ENCODE results near the gene BORCS6. TPM values are rescaled to one million over a fixed set of nuclear protein-coding genes. Genes with fewer than 3 reads are reported as not detected.

BORCS6 gene
- total and polyA plus RNA-seq, 9 of the 15 experiments (the other 6 are each of a cell fraction or from before 2014, with no cell fraction given), result 0.01 to 7.4 (median 2.3) TPM

DNA sequence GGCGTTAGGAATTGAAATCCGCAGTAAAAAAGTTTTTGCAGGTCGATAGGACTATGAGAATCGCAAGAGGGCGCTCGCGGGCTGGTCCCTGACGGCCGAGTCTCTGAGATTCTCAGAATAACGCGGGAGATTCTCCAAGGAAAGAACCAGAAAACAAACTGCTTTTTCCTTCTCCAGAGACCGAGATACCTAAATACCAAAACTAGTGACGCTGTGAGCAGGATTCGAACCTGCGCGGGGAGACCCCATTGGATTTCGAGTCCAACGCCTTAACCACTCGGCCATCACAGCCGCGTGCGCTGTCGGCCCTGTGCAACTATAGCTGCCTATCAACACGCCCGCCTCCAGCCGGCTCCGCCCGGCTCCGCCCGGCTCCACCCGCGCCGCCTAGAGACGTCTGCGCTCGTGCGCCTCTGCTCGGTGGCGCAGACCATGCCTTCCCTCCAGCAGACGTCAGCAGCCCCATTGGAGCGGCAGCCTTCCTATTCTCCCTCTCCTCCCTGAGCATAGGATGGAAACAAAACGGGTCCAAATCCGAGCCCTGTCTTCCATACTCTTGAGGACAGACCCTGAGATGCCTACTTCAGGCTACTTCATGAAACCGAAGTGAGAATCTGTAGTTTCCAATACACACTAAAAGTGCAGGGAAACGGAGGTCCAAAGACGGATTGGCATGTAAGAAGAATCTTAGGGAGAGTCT, 51.2 kb downstream of the BORCS6 start (continued):
- TF ChIP-seq HDAC3 (IDR thresholded peaks at IDR 0.05; ENCODE audit: borderline replicate concordance, partially characterized antibody) (no peak), PHF8 (IDR thresholded peaks at IDR 0.05; ENCODE audit: borderline replicate concordance, low read length) (peak; percentile 64; the same call in 1 of the 2 replicates), SMARCA4 (IDR thresholded peaks at IDR 0.05) (no peak; the same call in 1 of the 2 replicates), ETS2 (tag; IDR thresholded peaks at IDR 0.05; ENCODE audit: borderline replicate concordance, poor library complexity, severe bottlenecking) (no peak), TCF7L2 (IDR thresholded peaks at IDR 0.05; ENCODE audit: low read depth, low read length) (no peak), ELF2 (CRISPR knock-in tag; IDR thresholded peaks at IDR 0.05) (0 out of 2 replicates have a peak, but pooled peaks have one; percentile 25), SP2 (IDR thresholded peaks at IDR 0.05; ENCODE audit: extremely low read depth, low read depth, low read length, poor library complexity, severe bottlenecking) (no peak), NFE2L1 (tag; IDR thresholded peaks at IDR 0.05; ENCODE audit: borderline replicate concordance, low read depth) (no peak), MEIS2 (IDR thresholded peaks at IDR 0.05; ENCODE audit: partially characterized antibody) (no peak), BDP1 (IDR thresholded peaks at IDR 0.05; ENCODE audit: insufficient read depth, insufficient read length) (peak; percentile 47), ZC3H11A (IDR thresholded peaks at IDR 0.05; ENCODE audit: low read depth, low read length) (no peak), ZBTB8A (IDR thresholded peaks at IDR 0.05; ENCODE audit: partially characterized antibody) (peak; percentile 65), ZNF282 (CRISPR knock-in tag; IDR thresholded peaks at IDR 0.05) (no peak), YY1 (IDR thresholded peaks at IDR 0.05; ENCODE audit: borderline replicate concordance in 1 of 3, control insufficient read depth in 1 of 3, extremely low read depth in 1 of 3, insufficient read depth in 3 of 3, insufficient read length in 1 of 3, insufficient replicate concordance in 2 of 3, low read depth in 1 of 3, low read length in 2 of 3) (peak in 2 of 3 experiments; percentile 48 to 55), HDGF (IDR thresholded peaks at IDR 0.05) (no peak), CBFA2T2 (conservative IDR thresholded peaks at IDR 0.05) (no peak), SREBF2 (CRISPR knock-in tag; IDR thresholded peaks at IDR 0.05) (no peak), ZNF134 (CRISPR knock-in tag; conservative IDR thresholded peaks at IDR 0.05) (no peak), ZNF212 (CRISPR knock-in tag; IDR thresholded peaks at IDR 0.05) (no peak)
- TF ChIP-seq, protein P1, sequence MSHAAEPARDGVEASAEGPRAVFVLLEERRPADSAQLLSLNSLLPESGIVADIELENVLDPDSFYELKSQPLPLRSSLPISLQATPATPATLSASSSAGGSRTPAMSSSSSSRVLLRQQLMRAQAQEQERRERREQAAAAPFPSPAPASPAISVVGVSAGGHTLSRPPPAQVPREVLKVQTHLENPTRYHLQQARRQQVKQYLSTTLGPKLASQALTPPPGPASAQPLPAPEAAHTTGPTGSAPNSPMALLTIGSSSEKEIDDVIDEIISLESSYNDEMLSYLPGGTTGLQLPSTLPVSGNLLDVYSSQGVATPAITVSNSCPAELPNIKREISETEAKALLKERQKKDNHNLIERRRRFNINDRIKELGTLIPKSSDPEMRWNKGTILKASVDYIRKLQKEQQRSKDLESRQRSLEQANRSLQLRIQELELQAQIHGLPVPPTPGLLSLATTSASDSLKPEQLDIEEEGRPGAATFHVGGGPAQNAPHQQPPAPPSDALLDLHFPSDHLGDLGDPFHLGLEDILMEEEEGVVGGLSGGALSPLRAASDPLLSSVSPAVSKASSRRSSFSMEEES (CRISPR knock-in tag; IDR thresholded peaks at IDR 0.05), result no peak
- TF ChIP-seq, protein P2, sequence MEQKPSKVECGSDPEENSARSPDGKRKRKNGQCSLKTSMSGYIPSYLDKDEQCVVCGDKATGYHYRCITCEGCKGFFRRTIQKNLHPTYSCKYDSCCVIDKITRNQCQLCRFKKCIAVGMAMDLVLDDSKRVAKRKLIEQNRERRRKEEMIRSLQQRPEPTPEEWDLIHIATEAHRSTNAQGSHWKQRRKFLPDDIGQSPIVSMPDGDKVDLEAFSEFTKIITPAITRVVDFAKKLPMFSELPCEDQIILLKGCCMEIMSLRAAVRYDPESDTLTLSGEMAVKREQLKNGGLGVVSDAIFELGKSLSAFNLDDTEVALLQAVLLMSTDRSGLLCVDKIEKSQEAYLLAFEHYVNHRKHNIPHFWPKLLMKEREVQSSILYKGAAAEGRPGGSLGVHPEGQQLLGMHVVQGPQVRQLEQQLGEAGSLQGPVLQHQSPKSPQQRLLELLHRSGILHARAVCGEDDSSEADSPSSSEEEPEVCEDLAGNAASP (IDR thresholded peaks at IDR 0.05), result no peak
- TF ChIP-seq, protein P3, sequence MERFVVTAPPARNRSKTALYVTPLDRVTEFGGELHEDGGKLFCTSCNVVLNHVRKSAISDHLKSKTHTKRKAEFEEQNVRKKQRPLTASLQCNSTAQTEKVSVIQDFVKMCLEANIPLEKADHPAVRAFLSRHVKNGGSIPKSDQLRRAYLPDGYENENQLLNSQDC (CRISPR knock-in tag; IDR thresholded peaks at IDR 0.05), result no peak
- TF ChIP-seq, protein P4, sequence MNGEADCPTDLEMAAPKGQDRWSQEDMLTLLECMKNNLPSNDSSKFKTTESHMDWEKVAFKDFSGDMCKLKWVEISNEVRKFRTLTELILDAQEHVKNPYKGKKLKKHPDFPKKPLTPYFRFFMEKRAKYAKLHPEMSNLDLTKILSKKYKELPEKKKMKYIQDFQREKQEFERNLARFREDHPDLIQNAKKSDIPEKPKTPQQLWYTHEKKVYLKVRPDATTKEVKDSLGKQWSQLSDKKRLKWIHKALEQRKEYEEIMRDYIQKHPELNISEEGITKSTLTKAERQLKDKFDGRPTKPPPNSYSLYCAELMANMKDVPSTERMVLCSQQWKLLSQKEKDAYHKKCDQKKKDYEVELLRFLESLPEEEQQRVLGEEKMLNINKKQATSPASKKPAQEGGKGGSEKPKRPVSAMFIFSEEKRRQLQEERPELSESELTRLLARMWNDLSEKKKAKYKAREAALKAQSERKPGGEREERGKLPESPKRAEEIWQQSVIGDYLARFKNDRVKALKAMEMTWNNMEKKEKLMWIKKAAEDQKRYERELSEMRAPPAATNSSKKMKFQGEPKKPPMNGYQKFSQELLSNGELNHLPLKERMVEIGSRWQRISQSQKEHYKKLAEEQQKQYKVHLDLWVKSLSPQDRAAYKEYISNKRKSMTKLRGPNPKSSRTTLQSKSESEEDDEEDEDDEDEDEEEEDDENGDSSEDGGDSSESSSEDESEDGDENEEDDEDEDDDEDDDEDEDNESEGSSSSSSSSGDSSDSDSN (IDR thresholded peaks at IDR 0.05; ENCODE audit: borderline replicate concordance in 1 of 2, low read depth in 2 of 2, low read length in 2 of 2), result 0 out of 4 replicates have a peak, but pooled peaks of 1 of the 2 experiments have one; percentile 35
